GM23338 (cell line): ENCODE results near the gene OR52L1. TPM values are rescaled to one million over a fixed set of nuclear protein-coding genes. Genes with fewer than 3 reads are reported as not detected.

ENCODE experiments used
- ATAC-seq: fragments of 200-7000 bp; cut with Tn5 transposase; 3 replicates; pipeline ENCODE4 v1.9.1; 2020
- DNase-seq: peaks from one replicate; pipeline ENCODE4 v3.0.0-alpha.2; 2015; ENCODE audit warnings: low spot score
- H2AFZ ChIP-seq: fragments of 200-600 bp; sonication (generic); 2 replicates; pipeline ENCODE4 v1.8.0; 2016; ENCODE audit warnings: antibody characterized with exemption, mild to moderate bottlenecking, moderate library complexity
- H3F3A ChIP-seq: fragments of 200-600 bp; sonication (generic); replicated peaks from 2 replicates; pipeline ENCODE4 v1.8.0; 2017; ENCODE audit warnings: antibody characterized with exemption, mixed run types, low read depth
- H3K27ac ChIP-seq: fragments of 200-600 bp; sonication (generic); 2 replicates; pipeline ENCODE4 v1.6.1; 2016; ENCODE audit warnings: low read depth
- H3K27me3 ChIP-seq: fragments of 200-600 bp; sonication (generic); 2 replicates; pipeline ENCODE4 v1.8.0; 2016; ENCODE audit warnings: mild to moderate bottlenecking, mixed run types, moderate library complexity; ENCODE audit not compliant: insufficient read depth
- H3K36me3 ChIP-seq: fragments of 200-600 bp; sonication (generic); 2 replicates; pipeline ENCODE4 v1.8.0; 2016; ENCODE audit warnings: mild to moderate bottlenecking; ENCODE audit not compliant: insufficient read depth
- H3K4me1 ChIP-seq: fragments of 200-600 bp; sonication (generic); 2 replicates; pipeline ENCODE4 v1.8.0; 2016; ENCODE audit warnings: mild to moderate bottlenecking, moderate library complexity; ENCODE audit not compliant: insufficient read depth
- H3K4me2 ChIP-seq: fragments of 200-600 bp; sonication (generic); 2 replicates; pipeline ENCODE4 v1.7.1; 2017; ENCODE audit warnings: mixed run types
- H3K4me3 ChIP-seq: fragments of 200-600 bp; sonication (generic); 2 replicates; pipeline ENCODE4 v1.6.1; 2016; ENCODE audit warnings: mixed run types
- H3K79me2 ChIP-seq: fragments of 200-600 bp; sonication (generic); replicated peaks from 2 replicates; pipeline ENCODE4 v1.8.0; 2017; ENCODE audit warnings: mild to moderate bottlenecking; ENCODE audit not compliant: insufficient read depth
- H3K9me2 ChIP-seq: fragments of 200-600 bp; sonication (generic); 2 replicates; pipeline ENCODE4 v1.8.0; 2017; ENCODE audit not compliant: insufficient read depth
- H4K20me1 ChIP-seq: fragments of 200-600 bp; sonication (generic); replicated peaks from 2 replicates; pipeline ENCODE4 v1.8.0; 2017; ENCODE audit warnings: mild to moderate bottlenecking; ENCODE audit not compliant: insufficient read depth
- H3K27ac Mint-ChIP-seq: 2 replicates; pipeline ENCODE4 v1.8.0; 2020; ENCODE audit warnings: inconsistent platforms, mild to moderate bottlenecking, moderate library complexity, mixed read lengths
- H3K27me3 Mint-ChIP-seq: 3 replicates; pipeline ENCODE4 v1.8.0; 2022; ENCODE audit warnings: low read depth, mild to moderate bottlenecking, moderate library complexity, mixed read lengths, inconsistent platforms; ENCODE audit not compliant: insufficient read depth, poor library complexity
- H3K36me3 Mint-ChIP-seq: 3 replicates; pipeline ENCODE4 v1.8.0; 2021; ENCODE audit warnings: low read depth, mild to moderate bottlenecking, inconsistent platforms, moderate library complexity, mixed read lengths
- H3K4me1 Mint-ChIP-seq: 3 replicates; pipeline ENCODE4 v1.8.0; 2020; ENCODE audit warnings: mild to moderate bottlenecking, inconsistent platforms, mixed read lengths
- H3K4me3 Mint-ChIP-seq: 3 replicates; pipeline ENCODE4 v1.8.0; 2021; ENCODE audit warnings: moderate library complexity, mild to moderate bottlenecking, inconsistent platforms, mixed read lengths
- H3K9me3 Mint-ChIP-seq: 3 replicates; pipeline ENCODE4 v1.8.0; 2020; ENCODE audit warnings: moderate library complexity, mild to moderate bottlenecking, inconsistent platforms, mixed read lengths
- CREB1 ChIP-seq: fragments of 250-450 bp; sonication (Bioruptor Pico); IDR thresholded peaks from 2 replicates; pipeline ENCODE4 v1.5.0; 2020; ENCODE audit warnings: low read depth, mild to moderate bottlenecking, moderate library complexity
- CTCF ChIP-seq, 2 experiments: fragments of 200-600 bp in 1 of 2; sonication (generic) in 1 of 2; conservative IDR thresholded peaks; 2 replicates each; pipeline versions ENCODE4 v1.5.1 to v1.6.1; 2016 to 2017; ENCODE audit warnings: antibody characterized with exemption in 2 of 2, low read depth in 2 of 2, mild to moderate bottlenecking in 2 of 2, moderate library complexity in 1 of 2
- ETS1 ChIP-seq: IDR thresholded peaks from 2 replicates; pipeline ENCODE4 v1.6.1; 2016; ENCODE audit warnings: antibody characterized with exemption
- EZH2 ChIP-seq: fragments of 200-600 bp; sonication (generic); IDR thresholded peaks from one replicate; pipeline ENCODE4 v1.8.0; 2017; ENCODE audit warnings: antibody characterized with exemption, mild to moderate bottlenecking, low read depth; ENCODE audit not compliant: unreplicated experiment
- EZH2phosphoT487 ChIP-seq: fragments of 200-600 bp; sonication (generic); IDR thresholded peaks from one replicate; pipeline ENCODE4 v1.8.1; 2018; ENCODE audit warnings: antibody characterized with exemption; ENCODE audit not compliant: unreplicated experiment
- JUNB ChIP-seq: IDR thresholded peaks from one replicate; pipeline ENCODE4 v1.6.1; 2016; ENCODE audit warnings: antibody characterized with exemption; ENCODE audit not compliant: unreplicated experiment
- NANOG ChIP-seq: IDR thresholded peaks from 2 replicates; pipeline ENCODE4 v1.6.1; 2016; ENCODE audit warnings: antibody characterized with exemption, borderline replicate concordance
- POLR2AphosphoS5 ChIP-seq: IDR thresholded peaks from 2 replicates; pipeline ENCODE4 v1.6.1; 2016; ENCODE audit warnings: antibody characterized with exemption, low read depth
- REST ChIP-seq: IDR thresholded peaks from one replicate; pipeline ENCODE4 v1.6.1; 2018; ENCODE audit warnings: antibody characterized with exemption; ENCODE audit not compliant: unreplicated experiment
- STAT1 ChIP-seq: IDR thresholded peaks from one replicate; pipeline ENCODE4 v1.6.1; 2016; ENCODE audit warnings: antibody characterized with exemption; ENCODE audit not compliant: unreplicated experiment
- ZNF114 ChIP-seq: fragments of 250-450 bp; sonication (Bioruptor Pico); IDR thresholded peaks from 2 replicates; pipeline ENCODE4 v1.5.0; 2020; ENCODE audit warnings: mild to moderate bottlenecking, moderate library complexity
- ZNF331 ChIP-seq: fragments of 250-450 bp; sonication (Bioruptor Pico); IDR thresholded peaks from 2 replicates; pipeline ENCODE4 v1.5.0; 2020; ENCODE audit warnings: low read depth, mild to moderate bottlenecking, moderate library complexity
- ZNF462 ChIP-seq: fragments of 250-450 bp; sonication (Bioruptor Pico); IDR thresholded peaks from 2 replicates; pipeline ENCODE4 v1.5.0; 2020; ENCODE audit warnings: mild to moderate bottlenecking, moderate library complexity
- polyA plus RNA-seq: library from polyadenylated mRNA; unstranded; fragments of >200 nt; fragmentation: Nextera tagmentation; extraction: Ambion mirVana; gene quantifications from 2 replicates; pipeline ENCODE4 v1.2.1, GENCODE V29; 2016
- total RNA-seq: library from RNA; depleted of rRNA; stranded (reverse); fragments of >200 nt; shearing (Covaris generic); gene quantifications from 2 replicates; pipeline ENCODE4 v1.2.3, GENCODE V29; 2014

OR52L1 gene
- total and polyA plus RNA-seq, 2 experiments from 2014 or later = 0.17 TPM; not detected in 1

- Mint-ChIP-seq H3K4me3 (no peak overlapping the region), H3K36me3 (peaks cover 12% of the 10 kb centered on the region), H3K27ac (no peak overlapping the region), H3K4me1 (no peaks in the 10 kb centered on the region; the same call in 2 of the 3 replicates), H3K27me3 (no peaks in the 10 kb centered on the region), H3K9me3 (peaks cover 25% of the 10 kb centered on the region)
- no peak overlapping the region for H3K27ac ChIP-seq
- DNase-seq (no peak), ATAC-seq (no peak)
- no peak overlapping the region for H3K4me2 ChIP-seq
- H3K9me2 ChIP-seq = no peaks in the 10 kb centered on the region
- TF ChIP-seq EZH2phosphoT487 (no peak), CREB1 (no peak), EZH2 (no peak), NANOG (no peak), ZNF462 (no peak), ZNF114 (CRISPR knock-in tag) (no peak), POLR2AphosphoS5 (no peak), REST (no peak), ZNF331 (no peak), CTCF (conservative IDR thresholded peaks at IDR 0.05; ENCODE audit: low read depth in 2 of 2) (no peak), STAT1 (no peak), JUNB (no peak), ETS1 (no peak)
- H3K27me3 ChIP-seq = no peaks in the 10 kb centered on the region
- no peaks in the 10 kb centered on the region for H3K79me2 ChIP-seq
- no peaks in the 10 kb centered on the region for H3K36me3 ChIP-seq
- H4K20me1 ChIP-seq = no peaks in the 10 kb centered on the region
- H3F3A ChIP-seq = no peaks in the 10 kb centered on the region
- H3K4me3 ChIP-seq = no peak overlapping the region
- H3K4me1 ChIP-seq = no peaks in the 10 kb centered on the region
- no peak overlapping the region for H2AFZ ChIP-seq
Observed at GRCh38 chr11:5940748-5941147, 46.0 kb downstream of the OR52L1 start.
